Motor neuron (in vitro differentiated cells): ENCODE results near the gene MAMLD1. TPM values are rescaled to one million over a fixed set of nuclear protein-coding genes. Genes with fewer than 3 reads are reported as not detected.

Source experiments
- ATAC-seq, 8 experiments: fragments of 200-7000 bp; cut with Tn5 transposase; replicated peaks in 6 of 8; 2 replicates each; pipeline ENCODE4 v1.8.0; 2021; ENCODE audit warnings: mild to moderate bottlenecking in 8 of 8, moderate library complexity in 8 of 8
- H3K27ac ChIP-seq, 2 donors: fragments of 250-450 bp; sonication (Bioruptor Pico); 2 replicates each; pipeline ENCODE4 v1.9.0; 2021; ENCODE audit warnings: antibody characterized with exemption in 2 of 2, mild to moderate bottlenecking in 2 of 2, moderate library complexity in 1 of 2
- H3K4me1 ChIP-seq, 2 donors: fragments of 250-450 bp; sonication (Bioruptor Pico); replicated peaks in 1 of 2; 2 replicates each; pipeline ENCODE4 v1.6.1; 2021; ENCODE audit warnings: antibody characterized with exemption in 2 of 2, mild to moderate bottlenecking in 2 of 2, moderate library complexity in 1 of 2
- H3K4me3 ChIP-seq, 5 donors: fragments of 250-450 bp; sonication (Bioruptor Pico); 2 replicates each; pipeline ENCODE4 v1.9.0; 2021; ENCODE audit warnings: antibody characterized with exemption in 5 of 5, mild to moderate bottlenecking in 5 of 5, moderate library complexity in 4 of 5
- WGBS, 10 experiments: fragments of 450-650 bp; shearing (Covaris generic); methylation state at CpG; one replicate each; pipeline ENCODE4 v1.0.0; 2022; 5-methylcytosine and 5-hydroxymethylcytosine counted together
- in situ Hi-C, 9 experiments: fragments of 400-800 bp; cut with MboI; loops; one replicate each; pipeline ENCODE4 v1.15.0; 2021; ENCODE audit warnings: low sequenced_read_pairs in 9 of 9, low pct_unique_long_range_greater_than_20kb in 2 of 9; ENCODE audit not compliant: unreplicated experiment in 9 of 9
- total RNA-seq, 8 experiments: library from RNA; unstranded; fragments of 300-600 nt; gene quantifications; 2 replicates each; pipeline versions ENCODE4 v1.2.3 to v1.2.4, GENCODE V29; 2022

MAMLD1 gene
- total RNA-seq, 8 experiments from 2014 or later = 0.96 to 3.4 (median 1.4) TPM

DNA sequence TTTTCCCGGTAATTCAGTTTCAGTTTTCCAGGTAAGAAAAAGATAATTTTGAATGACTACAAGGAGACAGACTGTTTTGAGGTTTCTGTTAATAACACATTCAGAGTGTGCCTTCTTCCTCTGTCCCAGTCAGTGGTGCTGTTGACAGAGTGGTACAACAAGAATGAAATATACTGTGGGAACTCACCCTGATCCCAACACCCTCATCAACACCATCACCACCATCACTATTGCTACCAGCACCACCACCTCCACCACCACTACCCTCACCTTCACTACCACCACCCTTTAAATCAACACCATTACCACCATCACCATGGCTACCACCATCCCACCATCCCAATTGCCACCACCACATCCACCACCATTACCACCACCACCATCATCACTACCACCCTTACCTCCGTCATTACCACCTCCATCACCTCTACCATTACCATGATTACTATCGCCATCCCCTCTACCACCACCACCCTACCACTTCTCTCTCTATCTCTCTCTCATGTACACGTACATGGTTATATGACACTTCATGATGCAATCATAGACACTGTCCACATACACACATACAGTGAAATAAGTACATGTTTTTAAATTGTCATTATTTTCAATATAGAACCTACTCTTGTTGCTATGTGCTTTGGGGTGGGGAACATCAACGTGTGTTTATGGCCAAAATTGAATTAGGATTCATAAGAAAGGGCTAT lies 91.5 kb downstream of the MAMLD1 start:
- Histone ChIP-seq H3K4me3 (no peak overlapping the region), H3K4me1 (no peaks in the 10 kb centered on the region), H3K27ac (no peak overlapping the region)
- 50 to 100% (median 95%) methylated on average over 1 to 3 of the region's 5 CpGs; no CpG with 5 or more reads in 3 of the 10 experiments for WGBS, 10 experiments
- peak in 2 of 8 experiments; percentile 12 to 16 for ATAC-seq
- in situ Hi-C loops = no loop called here

DNA sequence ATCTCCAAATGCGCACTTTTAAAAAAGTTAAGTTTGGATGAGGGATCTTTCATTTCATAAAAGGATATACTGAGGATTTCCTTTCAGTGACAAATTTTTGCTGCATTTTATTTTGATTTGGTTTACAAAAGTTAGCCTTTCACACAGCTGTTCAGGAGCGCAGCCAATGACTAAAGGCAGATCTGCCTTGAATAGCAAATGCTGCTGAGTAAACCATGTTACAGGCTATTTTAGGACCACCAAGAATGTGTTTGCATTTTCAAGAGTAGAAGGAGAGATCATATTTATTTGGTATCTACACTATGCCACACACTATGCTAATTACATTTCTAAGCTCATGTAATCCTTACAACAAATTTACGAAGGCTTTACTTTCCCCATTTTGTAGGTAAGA lies 92.1 kb downstream of the MAMLD1 start:
- H3K4me1 ChIP-seq = no peaks in the 10 kb centered on the region
- no peak overlapping the region for H3K4me3 ChIP-seq
- in situ Hi-C loops = no loop called here
- no peak overlapping the region for H3K27ac ChIP-seq
- ATAC-seq = peak in 3 of 8 experiments; percentile 60 to 85 (median 63)
- 80 to 100% (median 95%) methylated on average over 1 to 2 of the region's 3 CpGs; no CpG with 5 or more reads in 6 of the 10 experiments for WGBS, 10 experiments

DNA sequence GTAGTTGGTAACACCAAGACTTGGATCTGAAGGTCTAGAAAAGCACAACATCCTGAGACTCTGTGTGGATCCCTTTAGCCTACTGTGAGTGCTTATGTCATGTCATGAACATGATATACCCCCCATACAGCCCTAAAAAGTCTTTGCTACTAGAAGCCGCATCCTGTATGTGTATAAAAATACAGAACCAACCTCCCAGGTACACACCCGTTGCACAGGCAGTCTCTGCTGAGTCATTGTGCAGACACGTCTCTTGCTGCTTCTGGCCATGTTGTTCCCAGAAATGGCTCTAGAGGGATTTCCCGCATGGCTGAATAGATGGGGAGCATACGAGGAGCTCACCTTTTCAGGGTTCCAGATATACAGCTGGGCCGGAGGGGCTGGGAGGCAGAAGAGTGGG lies 93.3 kb downstream of the MAMLD1 start:
- no peaks in the 10 kb centered on the region for H3K4me1 ChIP-seq
- WGBS, 10 experiments = 60 to 100% (median 65%) methylated on average over 1 to 2 of the region's 6 CpGs; no CpG with 5 or more reads in 7 of the 10 experiments

DNA sequence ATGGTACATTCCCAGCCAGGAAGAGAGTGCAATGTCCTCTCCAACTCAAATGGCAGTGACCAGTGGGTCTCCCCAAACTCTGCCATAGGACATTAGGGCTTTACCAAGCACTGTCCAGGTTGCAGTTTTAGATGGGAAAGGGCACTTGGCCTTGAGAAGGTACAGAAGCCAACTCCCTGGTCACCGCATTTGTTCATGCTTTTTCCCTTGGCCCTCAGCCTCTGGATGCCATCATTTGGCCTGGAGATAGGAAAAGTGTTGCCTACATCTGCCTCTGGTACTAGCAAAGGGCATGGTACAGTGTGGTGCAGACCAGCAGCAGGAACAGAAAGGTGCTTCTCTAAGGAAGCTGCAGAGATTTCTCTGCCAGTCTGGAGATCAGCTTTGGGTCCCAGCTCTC lies 93.8 kb downstream of the MAMLD1 start:
- no peak overlapping the region for H3K4me3 ChIP-seq
- H3K27ac ChIP-seq = no peak overlapping the region
- H3K4me1 ChIP-seq = no peaks in the 10 kb centered on the region
- no peak for ATAC-seq
- WGBS, 10 experiments = 86% methylated on average over 1 of the region's 1 CpG; no CpG with 5 or more reads in 9 of the 10 experiments
- in situ Hi-C loops = no loop called here

More for the DNA sequence above, 93.3 kb downstream of the MAMLD1 start:
- Histone ChIP-seq H3K27ac (no peak overlapping the region), H3K4me3 (no peak overlapping the region)
- in situ Hi-C loops = no loop called here
- peak in 2 of 8 experiments; percentile 34 to 47 for ATAC-seq

- Histone ChIP-seq H3K27ac (no peak overlapping the region), H3K4me1 (no peaks in the 10 kb centered on the region), H3K4me3 (no peak overlapping the region)
- no peak for ATAC-seq
- in situ Hi-C loops = no loop called here
Observed at GRCh38 chrX:150459196-150459595, 96.1 kb downstream of the MAMLD1 start.

- H3K27ac ChIP-seq = no peak overlapping the region
- in situ Hi-C loops = no loop called here
- no peak for ATAC-seq
- H3K4me3 ChIP-seq = no peak overlapping the region
- 20 to 100% methylated on average over 1 of the region's 1 CpG; no CpG with 5 or more reads in 8 of the 10 experiments for WGBS, 10 experiments
- no peaks in the 10 kb centered on the region for H3K4me1 ChIP-seq
Observed at GRCh38 chrX:150460063-150460462, 96.9 kb downstream of the MAMLD1 start.

DNA sequence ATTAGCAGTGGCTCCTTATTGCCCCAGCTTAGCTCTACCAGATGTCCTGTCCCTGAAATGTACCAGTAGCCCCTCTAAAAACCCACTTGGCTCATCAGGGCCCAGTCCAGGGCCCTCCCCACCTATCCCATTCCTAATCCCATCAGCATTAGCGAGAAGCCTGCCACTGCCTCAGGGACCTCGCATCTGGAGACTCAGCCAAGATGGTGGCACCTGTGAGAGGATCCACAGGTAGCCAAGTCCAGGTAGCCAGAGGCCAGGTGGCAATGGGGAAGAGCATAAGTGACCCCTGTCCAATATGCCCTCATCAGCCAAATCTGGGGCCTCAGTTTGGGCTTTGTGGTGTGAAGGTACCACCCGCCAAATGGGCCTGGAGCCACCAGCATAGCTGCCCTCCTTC lies 97.7 kb downstream of the MAMLD1 start:
- in situ Hi-C loops = no loop called here
- Histone ChIP-seq H3K27ac (no peak overlapping the region), H3K4me3 (no peak overlapping the region), H3K4me1 (peaks cover 3 to 4% of the 10 kb centered on the region in 2 donors)
- ATAC-seq = no peak
- 75% methylated on average over 2 of the region's 3 CpGs; no CpG with 5 or more reads in 9 of the 10 experiments for WGBS, 10 experiments

DNA sequence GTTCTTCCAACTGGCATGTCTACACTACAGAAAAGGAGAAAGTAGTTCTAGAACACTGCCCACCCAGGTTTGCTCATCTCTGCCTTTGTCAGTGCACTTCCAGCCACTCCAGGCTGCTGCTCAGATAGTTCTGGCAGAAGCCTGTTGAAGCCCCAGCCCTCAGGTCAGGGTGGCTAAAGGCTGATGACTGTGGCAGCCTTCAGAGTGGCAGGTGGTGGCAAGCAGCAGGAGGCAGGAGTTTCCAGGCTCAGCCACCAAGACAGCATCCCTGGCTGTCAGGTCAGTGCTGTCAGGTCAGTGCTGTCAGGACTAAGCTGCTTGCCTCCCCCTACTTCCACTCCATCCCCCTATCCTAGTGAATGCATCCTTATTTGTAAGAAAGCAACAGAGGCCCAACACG lies 100.4 kb downstream of the MAMLD1 start:
- no CpG with 5 or more reads among the region's 1 CpG for WGBS, 10 experiments
- H3K4me3 ChIP-seq = no peak overlapping the region
- peaks cover 5% of the 10 kb centered on the region in 2 donors for H3K4me1 ChIP-seq
- in situ Hi-C loops = no loop called here
- ATAC-seq = no peak
- H3K27ac ChIP-seq = no peak overlapping the region

GRCh38 chrX:150464001-150464400 lies 100.9 kb downstream of the MAMLD1 start:
- WGBS, 10 experiments = 87 to 97% methylated on average over 3 to 5 of the region's 6 CpGs; no CpG with 5 or more reads in 8 of the 10 experiments
- no peak overlapping the region for H3K4me3 ChIP-seq
- no peak for ATAC-seq
- peaks cover 5% of the 10 kb centered on the region in 2 donors for H3K4me1 ChIP-seq
- in situ Hi-C loops = no loop called here
- no peak overlapping the region for H3K27ac ChIP-seq

- Histone ChIP-seq H3K4me3 (no peak overlapping the region), H3K27ac (no peak overlapping the region), H3K4me1 (peaks cover 5% of the 10 kb centered on the region in 2 donors)
- ATAC-seq = peak in 2 of 8 experiments; percentile 58 to 74
- WGBS, 10 experiments = 0 to 60% (median 13%) methylated on average over 1 to 5 of the region's 5 CpGs; no CpG with 5 or more reads in 5 of the 10 experiments
- in situ Hi-C loops = no loop called here
Observed at GRCh38 chrX:150465326-150465725, 102.2 kb downstream of the MAMLD1 start.

DNA sequence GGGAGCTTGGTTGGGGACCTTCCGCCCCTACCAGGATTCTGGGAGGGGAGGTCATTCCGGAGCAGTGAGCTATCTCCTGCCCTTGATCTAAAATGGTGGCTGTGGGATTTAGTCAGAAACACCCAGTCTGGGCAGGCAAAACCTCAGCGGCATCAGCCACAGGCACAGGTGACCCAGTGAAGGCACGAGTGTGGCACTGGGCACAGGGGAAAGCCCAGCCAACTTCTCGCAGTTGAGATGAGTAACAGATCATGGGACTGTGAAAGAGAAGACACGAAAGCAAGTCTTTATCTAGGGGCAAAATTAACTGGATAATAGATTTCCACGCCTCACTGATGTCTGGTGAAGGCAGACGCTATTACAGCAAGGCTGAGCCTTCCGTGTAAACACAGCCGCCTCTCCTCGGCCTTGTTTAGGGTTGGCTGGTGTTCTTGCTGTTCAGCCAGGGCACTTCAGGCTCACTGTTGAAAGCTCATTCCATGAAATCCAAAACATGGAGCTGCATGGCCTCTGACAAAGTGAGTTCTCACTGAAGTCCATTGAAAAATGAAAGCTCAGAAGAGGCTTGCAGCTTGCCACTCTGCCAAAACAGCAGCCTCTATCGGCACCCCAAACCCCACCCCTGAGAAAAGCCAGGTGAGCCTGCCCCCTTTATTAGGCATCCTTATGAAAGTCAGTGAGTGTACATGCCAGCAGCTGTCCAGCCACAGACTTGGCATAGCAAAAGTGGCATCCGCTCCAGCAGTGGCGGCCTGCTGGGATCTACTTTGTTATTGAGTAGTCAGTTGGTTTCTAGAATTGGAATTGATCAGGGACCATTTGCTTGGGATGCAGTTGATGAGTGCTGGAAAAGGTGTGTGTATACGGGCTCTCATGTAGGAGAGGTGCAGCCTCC lies 103.0 kb downstream of the MAMLD1 start:
- no peak overlapping the region for H3K27ac ChIP-seq
- in situ Hi-C loops = no loop called here
- no peak overlapping the region for H3K4me3 ChIP-seq
- WGBS, 10 experiments = 43 to 90% (median 78%) methylated on average over 1 to 5 of the region's 15 CpGs; no CpG with 5 or more reads in 6 of the 10 experiments
- peak in 4 of 8 experiments; percentile 23 to 75 (median 50) for ATAC-seq
- peaks cover 5% of the 10 kb centered on the region in 2 donors for H3K4me1 ChIP-seq

DNA sequence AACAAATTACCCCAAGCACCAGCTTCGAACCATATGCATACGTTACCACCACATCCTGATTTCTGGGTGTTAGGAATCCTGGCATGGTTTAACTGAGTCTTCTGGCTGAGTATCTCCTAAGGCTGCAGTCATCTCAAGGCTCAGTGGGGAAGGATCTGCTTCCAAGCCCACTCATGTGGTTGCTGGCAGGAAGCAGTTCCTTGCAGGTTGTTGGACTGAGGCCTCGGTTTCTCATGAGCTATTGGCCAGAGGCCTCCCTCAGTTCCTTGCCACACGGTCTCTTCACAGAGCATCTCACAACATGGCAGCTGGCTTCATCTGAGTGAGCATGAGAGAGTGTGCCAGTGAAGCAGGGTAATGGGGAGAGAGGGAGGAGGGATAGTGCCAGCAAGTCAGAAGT lies 109.2 kb downstream of the MAMLD1 start:
- H3K4me3 ChIP-seq = no peak overlapping the region
- in situ Hi-C loops = no loop called here
- H3K4me1 ChIP-seq = no peaks in the 10 kb centered on the region
- ATAC-seq = no peak
- no peak overlapping the region for H3K27ac ChIP-seq
- whole genome bisulfite sequencing, 10 experiments = 30 to 100% (median 90%) methylated on average over 1 to 2 of the region's 4 CpGs; no CpG with 5 or more reads in 7 of the 10 experiments

GRCh38 chrX:150473371-150473770 lies 110.3 kb downstream of the MAMLD1 start:
- ATAC-seq = no peak
- WGBS, 10 experiments = no CpG with 5 or more reads among the region's 8 CpGs
- Histone ChIP-seq H3K4me1 (no peaks in the 10 kb centered on the region), H3K4me3 (no peak overlapping the region), H3K27ac (no peak overlapping the region)
- in situ Hi-C loops = no loop called here
